ENCODE results near the gene PARD3.
"Not testable (repeated sequence)": the region's sequence is repeated elsewhere in the genome, so short reads cannot be mapped to it uniquely, and the experiment has no call there.

The PARD3 gene

DNA sequence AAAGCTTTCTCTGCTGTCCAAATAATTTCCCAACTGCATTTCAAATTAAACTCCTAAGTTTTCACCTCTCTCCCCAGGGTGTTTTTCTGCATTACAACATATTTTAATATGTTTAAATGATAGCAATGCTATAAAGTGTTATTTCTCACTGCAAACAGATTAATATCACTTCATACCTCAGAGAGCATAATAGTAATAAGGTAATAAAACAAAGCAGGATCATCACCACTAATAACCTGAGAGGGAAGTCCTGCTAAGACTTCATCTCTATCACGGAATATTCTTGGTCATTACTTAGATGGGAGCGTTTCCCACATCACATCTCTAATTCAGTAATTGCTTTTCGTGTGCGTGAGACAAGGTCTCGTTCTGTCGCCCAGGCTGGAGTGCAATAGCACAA, 168.8 kb downstream of the PARD3 start:
- peaks cover 0 to 4% (median 0%) of the 10 kb centered on the region in 5 experiments for H3K27me3 ChIP-seq (replicated peaks in 2 of 5; ENCODE audit: control insufficient read depth in 4 of 5, insufficient read depth in 5 of 5, low read length in 4 of 5)
- WGBS (ENCODE audit: insufficient coverage) = 97% methylated on average over 6 of the region's 6 CpGs
- H3K4me1 ChIP-seq (ENCODE audit: control extremely low read depth in 1 of 4, control insufficient read depth in 4 of 4, insufficient read depth in 4 of 4, low read length in 3 of 4) = no peaks in the 10 kb centered on the region
- no peak overlapping the region for H3K4me3 ChIP-seq (ENCODE audit: control insufficient read depth in 1 of 7, extremely low read depth in 1 of 7, insufficient read depth in 4 of 7, low read depth in 2 of 7, low read length in 6 of 7)
- H3K36me3 ChIP-seq (ENCODE audit: control insufficient read depth in 4 of 4, insufficient read depth in 4 of 4, low read length in 3 of 4) = no peaks in the 10 kb centered on the region
- DNase-seq = no peak
- H3K27ac ChIP-seq (ENCODE audit: insufficient read depth in 1 of 2, low read depth in 1 of 2, low read length in 2 of 2, poor library complexity in 1 of 2, severe bottlenecking in 2 of 2) = no peak overlapping the region
- POLR2A ChIA-PET = interaction anchor here (0.7 kb wide), 1 partner anchor 148 kb away, joined by 3 read pairs; no protein-coding TSS in a partner anchor
- no peaks in the 10 kb centered on the region for H3K9me3 ChIP-seq (ENCODE audit: control extremely low read depth in 1 of 5, control insufficient read depth in 4 of 5, insufficient read depth in 2 of 5, low read depth in 1 of 5, low read length in 4 of 5)
- CTCF ChIA-PET = interaction anchor here (0.7 to 1.9 kb wide), 5 partner anchors 9 to 1453 kb away, joined by 3 to 5 read pairs (median 4); no protein-coding TSS in a partner anchor

DNA sequence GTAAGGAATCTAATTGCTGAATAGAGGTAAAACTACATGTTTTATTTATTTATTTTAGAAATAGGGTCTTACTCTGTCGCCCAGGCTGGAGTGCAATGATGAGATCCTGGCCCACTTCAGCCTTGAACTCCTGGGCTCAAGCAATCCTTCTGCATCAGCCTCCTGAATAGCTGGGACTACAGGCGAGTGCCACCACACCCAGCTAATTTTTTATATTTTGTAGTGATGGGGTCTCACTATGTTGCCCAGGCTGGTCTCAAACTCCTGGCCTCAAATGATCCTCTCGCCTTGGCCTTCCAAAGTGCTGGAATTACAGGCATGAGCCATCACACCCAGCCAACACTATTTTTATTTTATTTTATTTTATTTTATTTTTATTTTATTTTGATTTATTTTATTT, 170.3 kb downstream of the PARD3 start:
- H3K27me3 ChIP-seq (replicated peaks in 2 of 5; ENCODE audit: control insufficient read depth in 4 of 5, insufficient read depth in 5 of 5, low read length in 4 of 5); H3K9me3 ChIP-seq (ENCODE audit: control extremely low read depth in 1 of 5, control insufficient read depth in 4 of 5, insufficient read depth in 2 of 5, low read depth in 1 of 5, low read length in 4 of 5); H3K4me3 ChIP-seq (ENCODE audit: control insufficient read depth in 1 of 7, extremely low read depth in 1 of 7, insufficient read depth in 4 of 7, low read depth in 2 of 7, low read length in 6 of 7); H3K36me3 ChIP-seq (ENCODE audit: control insufficient read depth in 4 of 4, insufficient read depth in 4 of 4, low read length in 3 of 4); H3K27ac ChIP-seq (ENCODE audit: insufficient read depth in 1 of 2, low read depth in 1 of 2, low read length in 2 of 2, poor library complexity in 1 of 2, severe bottlenecking in 2 of 2); POLR2A ChIA-PET; H3K4me1 ChIP-seq (ENCODE audit: control extremely low read depth in 1 of 4, control insufficient read depth in 4 of 4, insufficient read depth in 4 of 4, low read length in 3 of 4); DNase-seq: not testable (repeated sequence)
- CTCF ChIA-PET = interaction anchor here (0.7 to 1.1 kb wide), 2 partner anchors 10 to 189 kb away, joined by 3 read pairs; no protein-coding TSS in a partner anchor
- WGBS (ENCODE audit: insufficient coverage) = no CpG with 5 or more reads among the region's 3 CpGs

- no peaks in the 10 kb centered on the region for H3K36me3 ChIP-seq (ENCODE audit: control insufficient read depth in 4 of 4, insufficient read depth in 4 of 4, low read length in 3 of 4)
- H3K27ac ChIP-seq (ENCODE audit: insufficient read depth in 1 of 2, low read depth in 1 of 2, low read length in 2 of 2, poor library complexity in 1 of 2, severe bottlenecking in 2 of 2) = no peak overlapping the region
- H3K4me1 ChIP-seq (ENCODE audit: control extremely low read depth in 1 of 4, control insufficient read depth in 4 of 4, insufficient read depth in 4 of 4, low read length in 3 of 4) = no peaks in the 10 kb centered on the region
- H3K4me3 ChIP-seq (ENCODE audit: control insufficient read depth in 1 of 7, extremely low read depth in 1 of 7, insufficient read depth in 4 of 7, low read depth in 2 of 7, low read length in 6 of 7) = no peak overlapping the region
- H3K9me3 ChIP-seq (ENCODE audit: control extremely low read depth in 1 of 5, control insufficient read depth in 4 of 5, insufficient read depth in 2 of 5, low read depth in 1 of 5, low read length in 4 of 5) = no peaks in the 10 kb centered on the region
- no peaks in the 10 kb centered on the region for H3K27me3 ChIP-seq (replicated peaks in 2 of 5; ENCODE audit: control insufficient read depth in 4 of 5, insufficient read depth in 5 of 5, low read length in 4 of 5)
- WGBS (ENCODE audit: insufficient coverage) = 100% methylated on average over 3 of the region's 3 CpGs
- no peak for DNase-seq
- CTCF ChIA-PET = no interaction called here
- POLR2A ChIA-PET = no interaction called here
Measured at GRCh38 chr10:34644224-34644623, 170.9 kb downstream of the PARD3 start.

DNA sequence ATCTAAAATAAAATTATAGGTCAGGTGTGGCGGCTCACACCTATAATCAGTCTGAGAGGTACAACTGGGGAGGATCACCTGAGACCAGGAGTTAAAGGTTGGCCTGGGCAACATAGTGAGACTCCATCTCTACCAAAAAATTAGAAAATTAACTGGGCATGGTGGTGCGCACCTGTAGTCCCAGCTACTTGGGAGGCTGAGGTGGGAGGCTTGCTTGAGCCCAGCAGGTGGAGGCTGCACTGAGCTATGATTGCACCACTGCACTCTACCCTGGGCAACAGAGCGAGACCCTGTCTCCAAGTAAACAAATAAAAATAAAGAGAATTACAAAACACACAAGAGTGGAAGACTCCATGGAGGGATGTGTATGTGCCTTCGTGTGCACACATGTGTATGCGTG, 171.5 kb downstream of the PARD3 start:
- Histone ChIP-seq H3K9me3 (ENCODE audit: control extremely low read depth in 1 of 5, control insufficient read depth in 4 of 5, insufficient read depth in 2 of 5, low read depth in 1 of 5, low read length in 4 of 5) (no peaks in the 10 kb centered on the region), H3K36me3 (ENCODE audit: control insufficient read depth in 4 of 4, insufficient read depth in 4 of 4, low read length in 3 of 4) (no peaks in the 10 kb centered on the region), H3K27ac (ENCODE audit: insufficient read depth in 1 of 2, low read depth in 1 of 2, low read length in 2 of 2, poor library complexity in 1 of 2, severe bottlenecking in 2 of 2) (no peak overlapping the region), H3K27me3 (replicated peaks in 2 of 5; ENCODE audit: control insufficient read depth in 4 of 5, insufficient read depth in 5 of 5, low read length in 4 of 5) (no peaks in the 10 kb centered on the region), H3K4me1 (ENCODE audit: control extremely low read depth in 1 of 4, control insufficient read depth in 4 of 4, insufficient read depth in 4 of 4, low read length in 3 of 4) (no peaks in the 10 kb centered on the region), H3K4me3 (ENCODE audit: control insufficient read depth in 1 of 7, extremely low read depth in 1 of 7, insufficient read depth in 4 of 7, low read depth in 2 of 7, low read length in 6 of 7) (no peak overlapping the region)
- no peak for DNase-seq
- ChIA-PET CTCF (no interaction called here), POLR2A (interaction anchor here (1.4 kb wide), 1 partner anchor 9 kb away, joined by 5 read pairs; no protein-coding TSS in a partner anchor)
- 90% methylated on average over 2 of the region's 5 CpGs for WGBS (ENCODE audit: insufficient coverage)

- Histone ChIP-seq H3K27ac (ENCODE audit: insufficient read depth in 1 of 2, low read depth in 1 of 2, low read length in 2 of 2, poor library complexity in 1 of 2, severe bottlenecking in 2 of 2) (no peak overlapping the region), H3K27me3 (replicated peaks in 2 of 5; ENCODE audit: control insufficient read depth in 4 of 5, insufficient read depth in 5 of 5, low read length in 4 of 5) (no peaks in the 10 kb centered on the region), H3K4me1 (ENCODE audit: control extremely low read depth in 1 of 4, control insufficient read depth in 4 of 4, insufficient read depth in 4 of 4, low read length in 3 of 4) (peaks cover 0 to 8% (median 0%) of the 10 kb centered on the region in 4 experiments), H3K4me3 (ENCODE audit: control insufficient read depth in 1 of 7, extremely low read depth in 1 of 7, insufficient read depth in 4 of 7, low read depth in 2 of 7, low read length in 6 of 7) (no peak overlapping the region), H3K36me3 (ENCODE audit: control insufficient read depth in 4 of 4, insufficient read depth in 4 of 4, low read length in 3 of 4) (no peaks in the 10 kb centered on the region), H3K9me3 (ENCODE audit: control extremely low read depth in 1 of 5, control insufficient read depth in 4 of 5, insufficient read depth in 2 of 5, low read depth in 1 of 5, low read length in 4 of 5) (no peaks in the 10 kb centered on the region)
- DNase-seq = no peak
- CTCF ChIA-PET = interaction anchor here (1.2 kb wide), 1 partner anchor 10 kb away, joined by 3 read pairs; no protein-coding TSS in a partner anchor
- POLR2A ChIA-PET = interaction anchor here (0.5 kb wide), 1 partner anchor 268 kb away, joined by 3 read pairs; no protein-coding TSS in a partner anchor
- WGBS (ENCODE audit: insufficient coverage) = 96% methylated on average over 11 of the region's 12 CpGs
Measured at GRCh38 chr10:34641913-34642558, 173.1 kb downstream of the PARD3 start.

GRCh38 chr10:34641147-34641912, 173.8 kb downstream of the PARD3 start:
- Histone ChIP-seq H3K27me3 (replicated peaks in 2 of 5; ENCODE audit: control insufficient read depth in 4 of 5, insufficient read depth in 5 of 5, low read length in 4 of 5) (no peaks in the 10 kb centered on the region), H3K4me1 (ENCODE audit: control extremely low read depth in 1 of 4, control insufficient read depth in 4 of 4, insufficient read depth in 4 of 4, low read length in 3 of 4) (peaks cover 0 to 15% (median 4%) of the 10 kb centered on the region in 4 experiments), H3K36me3 (ENCODE audit: control insufficient read depth in 4 of 4, insufficient read depth in 4 of 4, low read length in 3 of 4) (no peaks in the 10 kb centered on the region), H3K4me3 (ENCODE audit: control insufficient read depth in 1 of 7, extremely low read depth in 1 of 7, insufficient read depth in 4 of 7, low read depth in 2 of 7, low read length in 6 of 7) (no peak overlapping the region), H3K27ac (ENCODE audit: insufficient read depth in 1 of 2, low read depth in 1 of 2, low read length in 2 of 2, poor library complexity in 1 of 2, severe bottlenecking in 2 of 2) (no peak overlapping the region), H3K9me3 (ENCODE audit: control extremely low read depth in 1 of 5, control insufficient read depth in 4 of 5, insufficient read depth in 2 of 5, low read depth in 1 of 5, low read length in 4 of 5) (no peaks in the 10 kb centered on the region)
- WGBS (ENCODE audit: insufficient coverage) = 97% methylated on average over 14 of the region's 18 CpGs
- CTCF ChIA-PET = interaction anchor here (1.2 to 5.5 kb wide), 2 partner anchors 11 to 1309 kb away, joined by 3 to 41 read pairs; no protein-coding TSS in a partner anchor
- DNase-seq = no peak
- POLR2A ChIA-PET = no interaction called here
